Tibial artery (tissue), 4 donors: ENCODE data around the gene CALHM5.
"Not testable (repeated sequence)": the region's sequence is repeated elsewhere in the genome, so short reads cannot be mapped to it uniquely, and the experiment has no call there.

Experiments used
- DNase-seq, 2 donors: peaks; one replicate each; pipeline ENCODE4 v3.0.0-alpha.2; 2019
- H3K27ac ChIP-seq, 2 donors: fragments of 200-600 bp; sonication (generic) in 1 of 2; 1 replicate in 1 of 2; 2 replicates in 1 of 2; pipeline ENCODE4 v1.5.1; 2018 to 2019; ENCODE audit warnings: mild to moderate bottlenecking in 1 of 2
- H3K27me3 ChIP-seq, 2 donors: fragments of 200-600 bp; sonication (generic) in 1 of 2; one replicate each; pipeline versions ENCODE4 v1.5.1 to v1.6.0; 2016 to 2019
- H3K36me3 ChIP-seq, 3 donors: fragments of 200-600 bp; sonication (generic) in 2 of 3; one replicate each; pipeline ENCODE4 v1.5.1; 2016 to 2019; ENCODE audit warnings: mild to moderate bottlenecking in 2 of 3
- H3K4me1 ChIP-seq, 4 donors: fragments of 200-600 bp; sonication (generic) in 2 of 4; 1 replicate in 3 of 4; 2 replicates in 1 of 4; pipeline ENCODE4 v1.5.1; 2016 to 2019
- H3K4me3 ChIP-seq, 2 donors: fragments of 200-600 bp; sonication (generic) in 1 of 2; 1 replicate in 1 of 2; 2 replicates in 1 of 2; pipeline ENCODE4 v1.5.1; 2018 to 2019; ENCODE audit warnings: mild to moderate bottlenecking in 2 of 2
- H3K9me3 ChIP-seq, 3 donors: fragments of 200-600 bp; sonication (generic) in 1 of 3; one replicate each; pipeline ENCODE4 v1.5.1; 2016 to 2019
- CTCF ChIP-seq, 2 experiments: fragments of 200-600 bp in 1 of 2; fragments of 450-650 bp in 1 of 2; IDR thresholded peaks; one replicate each; pipeline ENCODE4 v1.5.1; 2017 to 2019; ENCODE audit warnings: antibody characterized with exemption in 2 of 2, mild to moderate bottlenecking in 1 of 2, moderate library complexity in 1 of 2
- intact Hi-C: fragments of 100-400 bp; cut with DNase I; formaldehyde crosslinking; loops from one replicate; pipeline ENCODE4 v1.15.0; 2023; ENCODE audit warnings: low total_unique reads

Gene CALHM5

GRCh38 chr6:116482780-116483179 lies 28.7 kb upstream of the CALHM5 start:
- no peaks in the 10 kb centered on the region for H3K36me3 ChIP-seq
- intact Hi-C loops, result no loop called here
- no peaks in the 10 kb centered on the region for H3K27me3 ChIP-seq
- H3K4me3 ChIP-seq, result no peak overlapping the region
- TF ChIP-seq CTCF (IDR thresholded peaks at IDR 0.05), result no peak
- no peaks in the 10 kb centered on the region for H3K9me3 ChIP-seq
- H3K4me1 ChIP-seq, result no peaks in the 10 kb centered on the region
- DNase-seq, result no peak
- H3K27ac ChIP-seq, result no peak overlapping the region

GRCh38 chr6:116483616-116484015 lies 27.8 kb upstream of the CALHM5 start:
- DNase-seq, result no peak
- Histone ChIP-seq H3K4me3 (no peak overlapping the region), H3K9me3 (no peaks in the 10 kb centered on the region), H3K27me3 (no peaks in the 10 kb centered on the region), H3K36me3 (no peaks in the 10 kb centered on the region), H3K4me1 (no peaks in the 10 kb centered on the region), H3K27ac (no peak overlapping the region)
- no peak for TF ChIP-seq CTCF (IDR thresholded peaks at IDR 0.05)
- intact Hi-C loops, result no loop called here

GRCh38 chr6:116485559-116486184 lies 25.8 kb upstream of the CALHM5 start:
- Histone ChIP-seq H3K36me3 (no peaks in the 10 kb centered on the region), H3K27ac (no peak overlapping the region), H3K4me1 (no peaks in the 10 kb centered on the region), H3K27me3 (no peaks in the 10 kb centered on the region), H3K4me3 (no peak overlapping the region), H3K9me3 (no peaks in the 10 kb centered on the region)
- no peak for DNase-seq
- peak in 1 of 2 experiments; percentile 5 for TF ChIP-seq CTCF (IDR thresholded peaks at IDR 0.05)
- intact Hi-C loops, result no loop called here

- Histone ChIP-seq H3K36me3 (no peaks in the 10 kb centered on the region), H3K27me3 (no peaks in the 10 kb centered on the region), H3K27ac (no peak overlapping the region), H3K9me3 (no peaks in the 10 kb centered on the region), H3K4me1 (no peaks in the 10 kb centered on the region), H3K4me3 (no peak overlapping the region)
- intact Hi-C loops, result no loop called here
- no peak for DNase-seq
- no peak for TF ChIP-seq CTCF (IDR thresholded peaks at IDR 0.05)
Measured at GRCh38 chr6:116491610-116492330, 19.7 kb upstream of the CALHM5 start.

- Histone ChIP-seq H3K36me3 (no peaks in the 10 kb centered on the region), H3K4me1 (no peaks in the 10 kb centered on the region), H3K27me3 (no peaks in the 10 kb centered on the region), H3K27ac (no peak overlapping the region), H3K9me3 (no peaks in the 10 kb centered on the region), H3K4me3 (no peak overlapping the region)
- intact Hi-C loops, result no loop called here
- DNase-seq, result no peak
- no peak for TF ChIP-seq CTCF (IDR thresholded peaks at IDR 0.05)
Measured at GRCh38 chr6:116492331-116493067, 18.9 kb upstream of the CALHM5 start.

GRCh38 chr6:116495161-116495560 lies 16.3 kb upstream of the CALHM5 start:
- H3K4me1 ChIP-seq, H3K9me3 ChIP-seq, intact Hi-C loops, DNase-seq, H3K27ac ChIP-seq, H3K36me3 ChIP-seq, H3K27me3 ChIP-seq, H3K4me3 ChIP-seq: not testable (repeated sequence)
